GM19324 (cell line): ENCODE measurements around the gene GIT1.

ENCODE experiments used
- ATAC-seq: cut with Tn5 transposase; IDR thresholded peaks from one replicate; pipeline ENCODE4 v1.9.1; 2021; ENCODE audit warnings: mild to moderate bottlenecking, moderate library complexity; ENCODE audit not compliant: unreplicated experiment, low FRiP score

GIT1 gene, protein sequence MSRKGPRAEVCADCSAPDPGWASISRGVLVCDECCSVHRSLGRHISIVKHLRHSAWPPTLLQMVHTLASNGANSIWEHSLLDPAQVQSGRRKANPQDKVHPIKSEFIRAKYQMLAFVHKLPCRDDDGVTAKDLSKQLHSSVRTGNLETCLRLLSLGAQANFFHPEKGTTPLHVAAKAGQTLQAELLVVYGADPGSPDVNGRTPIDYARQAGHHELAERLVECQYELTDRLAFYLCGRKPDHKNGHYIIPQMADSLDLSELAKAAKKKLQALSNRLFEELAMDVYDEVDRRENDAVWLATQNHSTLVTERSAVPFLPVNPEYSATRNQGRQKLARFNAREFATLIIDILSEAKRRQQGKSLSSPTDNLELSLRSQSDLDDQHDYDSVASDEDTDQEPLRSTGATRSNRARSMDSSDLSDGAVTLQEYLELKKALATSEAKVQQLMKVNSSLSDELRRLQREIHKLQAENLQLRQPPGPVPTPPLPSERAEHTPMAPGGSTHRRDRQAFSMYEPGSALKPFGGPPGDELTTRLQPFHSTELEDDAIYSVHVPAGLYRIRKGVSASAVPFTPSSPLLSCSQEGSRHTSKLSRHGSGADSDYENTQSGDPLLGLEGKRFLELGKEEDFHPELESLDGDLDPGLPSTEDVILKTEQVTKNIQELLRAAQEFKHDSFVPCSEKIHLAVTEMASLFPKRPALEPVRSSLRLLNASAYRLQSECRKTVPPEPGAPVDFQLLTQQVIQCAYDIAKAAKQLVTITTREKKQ

DNA sequence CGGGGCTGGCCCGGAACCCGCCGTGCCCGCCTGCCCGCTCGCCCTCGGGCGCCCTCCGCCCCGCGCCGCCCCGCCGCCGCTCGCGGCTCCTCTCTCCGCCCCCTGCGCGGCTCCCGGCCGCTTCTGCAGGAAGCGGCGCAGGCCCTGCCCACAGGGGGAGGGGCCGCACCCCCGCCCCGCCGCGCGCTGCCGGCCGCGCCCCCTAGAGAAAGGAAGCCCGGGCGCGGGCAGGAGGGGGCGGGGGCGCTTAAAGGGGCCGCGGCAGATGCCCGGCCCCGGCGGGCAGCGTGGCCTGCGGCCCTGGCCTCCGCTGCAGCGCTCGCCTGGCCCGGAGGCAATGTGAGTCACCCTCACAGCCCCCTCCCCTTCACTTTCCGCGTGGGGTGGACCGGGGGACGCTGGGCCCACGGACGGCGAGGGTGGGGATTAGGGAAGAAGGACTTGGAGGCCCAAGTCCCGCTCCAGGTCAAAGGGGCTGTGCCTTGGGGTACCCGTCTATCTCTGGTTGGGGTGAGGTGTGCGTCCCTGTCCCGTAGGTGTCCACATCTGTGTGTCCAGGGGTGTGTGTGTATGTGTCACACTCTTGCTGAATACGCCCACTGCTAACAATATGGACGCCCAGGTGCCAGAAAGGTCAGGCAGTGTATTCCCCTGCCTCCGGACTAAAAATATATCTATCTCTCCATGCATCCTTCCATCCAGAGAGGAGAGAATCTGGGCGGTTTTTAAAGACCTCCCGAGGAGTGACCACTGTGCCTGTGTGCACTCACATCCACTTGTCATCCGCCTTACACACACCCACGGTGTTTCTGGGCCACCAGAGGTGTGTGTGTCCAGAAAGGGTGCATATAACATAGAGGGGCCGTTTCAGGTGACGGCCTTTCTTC is at the start of gene GIT1:
Gene GIT1 (minus strand): TSS at position 125 of the 887 bp plus-strand sequence. CDS start 270 bp downstream, outside the sequence.
- peak; percentile 82 for ATAC-seq

DNA sequence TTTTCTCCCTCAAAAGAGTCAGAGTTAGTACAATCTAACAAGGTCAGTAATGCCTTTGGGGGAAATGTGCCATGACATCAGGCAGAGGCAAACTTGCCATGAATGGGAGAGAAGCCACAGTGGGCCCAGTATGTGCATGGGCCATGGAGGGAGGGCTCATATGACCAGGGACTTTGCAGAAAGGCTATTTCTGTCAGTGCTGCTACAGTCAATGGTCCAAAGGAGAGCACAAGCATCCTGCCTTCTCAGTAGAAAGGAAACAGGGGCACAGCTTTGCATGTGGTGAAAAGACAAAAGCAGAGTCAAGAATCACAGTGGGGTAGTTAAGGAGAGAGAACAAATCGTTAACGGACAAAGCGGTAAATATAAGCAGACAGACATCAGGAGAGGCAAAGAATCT is 44.4 kb upstream of the GIT1 start:
- ATAC-seq, result no peak

- ATAC-seq, result no peak
These were observed 41.3 kb upstream of the GIT1 start for GRCh38 chr17:29630630-29631193.

DNA sequence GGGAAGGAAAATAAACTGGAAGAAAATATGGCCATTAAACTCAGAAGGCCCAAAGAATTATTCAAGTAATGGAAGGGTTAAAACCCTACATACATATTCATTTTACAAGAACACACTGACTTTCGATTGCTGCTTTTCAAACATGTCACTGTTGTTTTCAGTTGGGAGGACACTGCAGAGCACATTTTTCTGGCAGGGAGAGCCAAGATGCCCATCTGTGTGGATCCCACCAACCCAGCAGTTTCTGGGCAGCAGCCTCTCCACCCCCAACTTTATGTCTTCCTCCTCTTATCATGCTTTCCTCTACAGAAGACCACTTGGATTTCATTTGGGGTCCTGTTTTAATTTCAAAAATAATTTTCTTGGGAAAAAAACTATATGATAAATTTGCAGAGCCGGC is 40.4 kb upstream of the GIT1 start:
- ATAC-seq, result no peak

- no peak for ATAC-seq
These were observed 39.2 kb upstream of the GIT1 start for GRCh38 chr17:29628644-29629043.

GRCh38 chr17:29627951-29628350 is 38.5 kb upstream of the GIT1 start:
- no peak for ATAC-seq

- ATAC-seq, result no peak
These were observed 35.7 kb upstream of the GIT1 start for GRCh38 chr17:29625037-29625750.

GRCh38 chr17:29624586-29624985 is 35.1 kb upstream of the GIT1 start:
- ATAC-seq, result no peak

DNA sequence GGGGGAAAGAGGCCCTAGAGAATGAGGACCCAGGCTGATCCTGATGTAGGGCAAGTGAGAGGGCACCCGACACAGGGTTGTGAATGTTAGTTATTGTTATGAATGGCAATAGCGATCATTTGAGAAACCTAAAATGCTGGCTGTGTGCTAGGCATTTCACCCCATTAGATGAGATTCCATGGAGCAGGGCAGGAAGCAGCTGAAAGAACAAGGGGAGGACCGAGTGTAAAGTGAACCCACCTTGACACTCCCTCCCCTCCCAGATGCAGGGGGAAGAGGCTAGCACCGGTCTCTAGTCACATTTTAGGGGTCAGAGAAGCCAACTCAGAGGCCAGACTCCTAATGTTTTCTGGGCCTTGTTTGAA is 33.8 kb upstream of the GIT1 start:
- ATAC-seq, result no peak

DNA sequence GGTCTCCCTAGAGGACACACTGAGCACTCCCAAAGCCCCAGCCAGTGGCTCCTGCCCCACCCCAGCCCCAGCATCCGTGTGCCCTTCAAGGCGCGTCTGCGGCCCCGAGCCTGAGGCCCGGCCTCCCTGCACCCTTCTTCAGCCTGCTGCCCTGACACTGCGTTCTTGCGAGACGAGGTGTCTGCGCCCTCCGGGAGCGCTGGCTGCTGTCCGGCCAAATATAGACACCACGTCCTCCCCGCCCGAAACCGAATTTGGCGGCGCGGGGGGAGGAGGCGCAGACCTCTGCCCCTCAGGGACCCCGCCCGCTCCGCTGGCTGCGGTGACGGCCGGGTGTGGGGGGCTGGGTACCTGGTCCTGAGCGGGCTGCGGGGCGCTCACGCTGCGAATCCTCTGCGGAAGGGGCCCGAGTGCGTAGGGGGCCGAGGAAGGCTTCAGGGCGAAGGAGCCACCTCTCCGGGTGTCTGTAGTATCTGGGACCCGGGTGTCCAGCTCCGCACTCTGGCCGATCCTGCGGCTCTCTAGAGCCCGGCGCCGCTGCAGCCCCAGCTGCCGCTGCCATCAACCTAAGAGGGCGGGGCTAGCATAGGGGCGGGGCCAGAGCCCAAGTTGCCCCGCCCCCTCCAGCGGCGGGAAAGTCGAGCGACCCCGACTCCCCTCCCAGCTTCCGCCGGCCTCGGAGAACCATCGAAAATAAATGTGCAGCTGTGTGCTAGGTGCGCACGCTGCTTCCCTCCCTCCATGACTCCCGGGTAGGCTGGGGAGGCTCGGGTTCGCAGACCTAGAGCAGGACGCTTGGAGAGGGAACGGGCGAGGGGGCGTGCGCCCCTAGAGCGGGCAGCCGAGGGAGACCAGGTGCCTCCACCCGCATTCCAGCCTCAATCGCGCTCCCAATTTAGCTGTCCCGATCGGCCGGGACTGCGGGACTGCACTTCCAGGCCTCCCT is 33.2 kb upstream of the GIT1 start, which contains the start of gene CORO6:
Gene CORO6 (minus strand): TSS at position 576 of the 946 bp plus-strand sequence. CDS start 1,491 bp downstream, outside the sequence.
- no peak for ATAC-seq

GRCh38 chr17:29621751-29622194 is 32.3 kb upstream of the GIT1 start:
- ATAC-seq, result no peak

DNA sequence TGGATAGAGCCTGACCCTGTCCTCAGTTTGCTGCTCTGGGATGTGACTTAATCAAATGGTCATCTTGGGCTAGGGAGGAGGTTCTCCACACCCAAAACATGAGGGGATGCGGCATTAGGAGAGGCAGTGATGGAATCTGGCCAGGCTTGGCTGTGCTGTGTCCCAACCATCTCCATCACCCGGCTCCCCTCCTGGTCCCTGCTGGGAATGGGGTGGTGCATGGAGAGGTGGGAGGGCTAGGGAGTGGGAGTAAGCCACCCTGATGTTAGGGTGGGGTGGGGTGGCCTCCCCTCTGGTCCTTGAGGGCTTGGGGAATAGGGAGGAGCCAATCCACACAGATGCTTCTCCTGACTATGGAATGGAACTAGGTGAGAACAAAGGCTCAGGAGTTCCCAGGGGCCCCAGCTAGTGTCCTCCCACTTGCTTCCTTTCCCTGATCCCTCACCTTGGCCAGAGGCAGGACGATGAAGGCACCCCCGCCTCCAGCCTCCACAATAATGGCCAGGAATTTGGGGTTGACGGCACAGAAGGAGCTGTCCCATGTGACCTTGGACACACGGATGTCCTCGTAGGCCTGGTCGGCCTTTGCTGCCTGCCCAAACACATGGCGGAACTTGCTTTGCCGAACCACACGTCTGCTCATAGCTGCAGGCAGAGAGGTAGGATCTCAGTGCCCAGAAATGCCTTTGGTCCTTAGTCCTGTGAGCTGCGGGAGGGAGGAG is 31.5 kb upstream of the GIT1 start:
- ATAC-seq, result no peak

DNA sequence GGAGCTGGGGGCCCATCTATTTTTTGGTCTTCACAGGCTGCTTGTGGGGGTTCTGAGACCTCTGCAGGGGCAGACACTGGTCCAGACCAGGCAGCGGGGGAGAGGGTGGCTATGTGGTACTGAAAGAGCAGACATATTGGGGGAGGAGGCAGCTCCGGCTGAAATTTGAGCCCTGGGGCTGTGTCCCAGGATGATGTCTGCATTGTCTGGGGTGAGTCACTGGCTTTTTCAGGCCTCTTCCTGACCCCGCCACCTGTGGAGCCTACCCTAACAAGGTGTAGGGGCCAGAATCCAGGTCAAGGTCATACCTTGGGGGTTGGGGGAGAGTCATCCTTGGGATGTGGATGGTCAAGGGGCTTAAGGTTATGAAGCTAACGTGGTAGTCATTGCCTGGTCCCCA is 30.8 kb upstream of the GIT1 start:
- no peak for ATAC-seq

GRCh38 chr17:29619251-29619650 is 29.8 kb upstream of the GIT1 start:
- ATAC-seq, result no peak

- no peak for ATAC-seq
These were observed 29.0 kb upstream of the GIT1 start for GRCh38 chr17:29618272-29619065.

GRCh38 chr17:29617481-29618271 is 28.2 kb upstream of the GIT1 start:
- no peak for ATAC-seq
